ENCODE results near the gene CSNK1G1.

DNA sequence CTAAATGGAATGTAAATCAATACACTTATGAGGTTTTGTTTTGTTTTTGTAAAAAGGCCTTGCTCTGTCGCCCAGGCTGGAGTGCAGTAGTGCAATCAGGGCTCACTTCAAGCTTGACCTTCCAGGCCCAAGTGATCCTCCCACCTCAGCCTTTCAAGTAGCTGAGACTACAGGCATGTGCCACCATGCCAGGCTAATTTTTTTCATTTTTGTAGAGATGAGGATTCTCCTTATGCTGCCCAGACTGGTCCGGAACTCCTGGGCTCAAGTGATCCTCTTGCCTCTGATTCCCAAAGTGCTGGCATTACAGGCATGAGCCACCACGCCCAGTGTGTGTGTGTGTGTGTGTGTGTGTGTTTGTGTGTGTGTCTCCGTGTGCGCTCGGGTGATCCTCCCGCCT lies 30.3 kb upstream of the CSNK1G1 start:
- TF ChIP-seq, protein P1, sequence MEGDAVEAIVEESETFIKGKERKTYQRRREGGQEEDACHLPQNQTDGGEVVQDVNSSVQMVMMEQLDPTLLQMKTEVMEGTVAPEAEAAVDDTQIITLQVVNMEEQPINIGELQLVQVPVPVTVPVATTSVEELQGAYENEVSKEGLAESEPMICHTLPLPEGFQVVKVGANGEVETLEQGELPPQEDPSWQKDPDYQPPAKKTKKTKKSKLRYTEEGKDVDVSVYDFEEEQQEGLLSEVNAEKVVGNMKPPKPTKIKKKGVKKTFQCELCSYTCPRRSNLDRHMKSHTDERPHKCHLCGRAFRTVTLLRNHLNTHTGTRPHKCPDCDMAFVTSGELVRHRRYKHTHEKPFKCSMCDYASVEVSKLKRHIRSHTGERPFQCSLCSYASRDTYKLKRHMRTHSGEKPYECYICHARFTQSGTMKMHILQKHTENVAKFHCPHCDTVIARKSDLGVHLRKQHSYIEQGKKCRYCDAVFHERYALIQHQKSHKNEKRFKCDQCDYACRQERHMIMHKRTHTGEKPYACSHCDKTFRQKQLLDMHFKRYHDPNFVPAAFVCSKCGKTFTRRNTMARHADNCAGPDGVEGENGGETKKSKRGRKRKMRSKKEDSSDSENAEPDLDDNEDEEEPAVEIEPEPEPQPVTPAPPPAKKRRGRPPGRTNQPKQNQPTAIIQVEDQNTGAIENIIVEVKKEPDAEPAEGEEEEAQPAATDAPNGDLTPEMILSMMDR (IDR thresholded peaks at IDR 0.05), result no peak
- no peak for TF ChIP-seq POLR2A (IDR thresholded peaks at IDR 0.05)
